Retinal pigment epithelial cell (primary cell): Measurements from ENCODE around the gene NXN.

Experiments
- DNase-seq: peaks from one replicate; pipeline ENCODE4 v3.0.0-alpha.2; 2010; ENCODE audit warnings: low read depth
- H3K4me3 ChIP-seq: 2 replicates; pipeline ENCODE4 v1.5.1; 2011; ENCODE audit warnings: mild to moderate bottlenecking, low read length, control low read depth, moderate library complexity
- CTCF ChIP-seq: conservative IDR thresholded peaks from 2 replicates; pipeline ENCODE4 v1.5.1; 2011; ENCODE audit warnings: low read depth, low read length, control low read depth, inconsistent platforms

NXN gene

GRCh38 chr17:896953-897661 lies 82.5 kb downstream of the NXN start:
- no peak for TF ChIP-seq CTCF
- DNase-seq = no peak
- no peak overlapping the region for H3K4me3 ChIP-seq

GRCh38 chr17:896454-896853 lies 83.1 kb downstream of the NXN start:
- no peak for DNase-seq
- TF ChIP-seq CTCF = no peak
- no peak overlapping the region for H3K4me3 ChIP-seq

GRCh38 chr17:892958-893357 lies 86.6 kb downstream of the NXN start:
- TF ChIP-seq CTCF = no peak
- DNase-seq = no peak
- no peak overlapping the region for H3K4me3 ChIP-seq

- no peak overlapping the region for H3K4me3 ChIP-seq
- TF ChIP-seq CTCF = no peak
- DNase-seq = no peak
Measured at GRCh38 chr17:888998-889441, 90.6 kb downstream of the NXN start.

GRCh38 chr17:887551-888209 lies 91.9 kb downstream of the NXN start:
- H3K4me3 ChIP-seq = no peak overlapping the region
- no peak for DNase-seq
- no peak for TF ChIP-seq CTCF

GRCh38 chr17:885971-886571 lies 93.5 kb downstream of the NXN start:
- no peak overlapping the region for H3K4me3 ChIP-seq
- TF ChIP-seq CTCF = no peak
- no peak for DNase-seq
